ENCODE measurements around the gene GAB1.

Gene GAB1

GRCh38 chr4:143473334-143474126, 136.9 kb downstream of the GAB1 start (continued):
- no peak for TF ChIP-seq ZNF26 (tag by site-specific recombination; IDR thresholded peaks at IDR 0.05)
- no peak for TF ChIP-seq KLF17 (tag by site-specific recombination; IDR thresholded peaks at IDR 0.05)
- TF ChIP-seq AEBP2 (tag by site-specific recombination; IDR thresholded peaks at IDR 0.05; ENCODE audit: borderline replicate concordance), result no peak

- POLR2A ChIA-PET, result no interaction called here
- Histone ChIP-seq H3K27ac (ENCODE audit: extremely low read depth, low read depth, low read length) (no peak overlapping the region), H3K4me3 (ENCODE audit: low read depth, low read length) (no peak overlapping the region), H3K4me1 (ENCODE audit: control insufficient read depth, insufficient read depth, low read length) (no peaks in the 10 kb centered on the region), H3K36me3 (ENCODE audit: control insufficient read depth in 2 of 2, insufficient read depth in 1 of 2, low read length in 2 of 2) (no peaks in the 10 kb centered on the region), H3K9me3 (ENCODE audit: control insufficient read depth, insufficient read depth, low read depth, low read length) (no peaks in the 10 kb centered on the region)
- CTCF ChIA-PET, result interaction anchor here (0.6 kb wide), 1 partner anchor 1000 kb away, joined by 3 read pairs; no protein-coding TSS in a partner anchor
- TF ChIP-seq ZXDB (tag by site-specific recombination; IDR thresholded peaks at IDR 0.05), result no peak
- TF ChIP-seq SCRT2 (tag by site-specific recombination; IDR thresholded peaks at IDR 0.05), result no peak
- no peak for TF ChIP-seq ZNF645 (tag by site-specific recombination; IDR thresholded peaks at IDR 0.05)
- no peak for TF ChIP-seq TRIM28 (IDR thresholded peaks at IDR 0.05; ENCODE audit: borderline replicate concordance, low read length)
- TF ChIP-seq ZNF169 (tag by site-specific recombination; IDR thresholded peaks at IDR 0.05), result no peak
- no peak for TF ChIP-seq ZNF510 (tag by site-specific recombination; IDR thresholded peaks at IDR 0.05; ENCODE audit: insufficient replicate concordance)
- TF ChIP-seq ZNF311 (tag by site-specific recombination; IDR thresholded peaks at IDR 0.05; ENCODE audit: borderline replicate concordance), result no peak
- TF ChIP-seq ZNF571 (tag by site-specific recombination; IDR thresholded peaks at IDR 0.05), result no peak
- TF ChIP-seq ZNF112 (tag by site-specific recombination; IDR thresholded peaks at IDR 0.05), result no peak
- no peak for TF ChIP-seq ZNF416 (tag by site-specific recombination; IDR thresholded peaks at IDR 0.05)
- no peak for TF ChIP-seq SCRT1 (tag by site-specific recombination; IDR thresholded peaks at IDR 0.05; ENCODE audit: borderline replicate concordance)
- TF ChIP-seq ZNF768 (tag by site-specific recombination; IDR thresholded peaks at IDR 0.05), result no peak
- TF ChIP-seq ZNF10 (tag by site-specific recombination; IDR thresholded peaks at IDR 0.05), result no peak
Measured at GRCh38 chr4:143477487-143477886, 140.8 kb downstream of the GAB1 start.

DNA sequence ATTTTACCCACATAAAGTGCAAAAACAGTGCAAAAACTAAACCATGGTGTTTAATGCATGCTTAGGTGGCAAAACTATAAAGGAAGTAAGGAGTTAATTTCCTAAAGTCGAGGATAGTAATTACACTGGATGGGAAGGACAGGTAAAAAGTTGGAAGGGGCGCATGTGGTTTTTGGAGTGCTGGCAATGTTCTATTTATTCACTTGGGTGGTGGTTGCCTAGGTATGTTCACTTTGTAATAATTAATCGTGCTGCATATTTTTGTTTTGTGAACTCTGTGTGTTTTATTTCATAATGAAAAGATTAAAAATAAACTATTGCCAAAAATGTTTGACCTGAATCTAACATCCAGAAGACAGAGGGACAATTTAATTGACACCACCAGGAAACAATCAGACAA, 144.7 kb downstream of the GAB1 start:
- Histone ChIP-seq H3K9me3 (ENCODE audit: control insufficient read depth, insufficient read depth, low read depth, low read length) (no peaks in the 10 kb centered on the region), H3K27ac (ENCODE audit: extremely low read depth, low read depth, low read length) (no peak overlapping the region), H3K36me3 (ENCODE audit: control insufficient read depth in 2 of 2, insufficient read depth in 1 of 2, low read length in 2 of 2) (no peaks in the 10 kb centered on the region), H3K4me1 (ENCODE audit: control insufficient read depth, insufficient read depth, low read length) (no peaks in the 10 kb centered on the region), H3K4me3 (ENCODE audit: low read depth, low read length) (no peak overlapping the region)
- TF ChIP-seq ZNF16 (tag by site-specific recombination; IDR thresholded peaks at IDR 0.05; ENCODE audit: low read depth) (no peak), ZBTB17 (tag by site-specific recombination; IDR thresholded peaks at IDR 0.05) (no peak), ZNF701 (tag by site-specific recombination; IDR thresholded peaks at IDR 0.05) (no peak), ZNF169 (tag by site-specific recombination; IDR thresholded peaks at IDR 0.05) (no peak), ZNF148 (tag by site-specific recombination; IDR thresholded peaks at IDR 0.05; ENCODE audit: borderline replicate concordance) (no peak)
- POLR2A ChIA-PET, result no interaction called here
- CTCF ChIA-PET, result interaction anchor here (0.5 kb wide), 1 partner anchor 455 kb away, joined by 3 read pairs; no protein-coding TSS in a partner anchor
